ENCODE results near the gene CREBBP. TPM values are rescaled to one million over a fixed set of nuclear protein-coding genes. Genes with fewer than 3 reads are reported as not detected.

CREBBP gene
- total RNA-seq, 1 experiment from 2014 or later: 79.6 TPM

DNA sequence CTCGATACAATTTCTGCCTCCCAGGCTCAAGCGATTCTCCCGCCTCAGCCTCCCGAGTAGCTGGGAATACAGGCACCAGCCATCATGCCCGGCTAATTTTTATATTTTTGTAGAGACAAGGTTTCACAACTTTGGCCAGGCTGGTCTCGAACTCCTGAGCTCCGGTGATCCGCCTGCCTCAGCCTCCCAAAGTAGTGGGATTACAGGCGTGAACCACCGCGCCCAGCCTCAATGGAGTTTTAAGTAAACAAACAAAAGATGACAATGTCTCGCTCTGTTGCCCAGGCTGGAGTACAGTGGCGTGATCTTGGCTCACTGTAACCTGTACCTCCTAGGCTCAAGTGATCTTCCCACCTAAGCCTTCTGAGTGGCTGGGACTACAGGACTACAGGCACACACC is 110.6 kb downstream of the CREBBP start:
- BruUV-seq (replicated peaks): no TSS peak
- no peak for DNase-seq (ENCODE audit: low spot score)
- ChIA-PET POLR2A (ENCODE audit: low non-redundant PET) (no interaction called here), CTCF (no interaction called here)
- no peaks in the 10 kb centered on the region for H3K4me1 ChIP-seq (ENCODE audit: insufficient read depth, low read length, poor library complexity, severe bottlenecking)
- intact Hi-C loops (cut with micrococcal nuclease; ENCODE audit: unreplicated experiment): no loop called here
- no peak for TF ChIP-seq EZH2 (IDR thresholded peaks at IDR 0.05; ENCODE audit: borderline replicate concordance, low read depth, low read length, poor library complexity, severe bottlenecking)
- TF ChIP-seq, protein P1, sequence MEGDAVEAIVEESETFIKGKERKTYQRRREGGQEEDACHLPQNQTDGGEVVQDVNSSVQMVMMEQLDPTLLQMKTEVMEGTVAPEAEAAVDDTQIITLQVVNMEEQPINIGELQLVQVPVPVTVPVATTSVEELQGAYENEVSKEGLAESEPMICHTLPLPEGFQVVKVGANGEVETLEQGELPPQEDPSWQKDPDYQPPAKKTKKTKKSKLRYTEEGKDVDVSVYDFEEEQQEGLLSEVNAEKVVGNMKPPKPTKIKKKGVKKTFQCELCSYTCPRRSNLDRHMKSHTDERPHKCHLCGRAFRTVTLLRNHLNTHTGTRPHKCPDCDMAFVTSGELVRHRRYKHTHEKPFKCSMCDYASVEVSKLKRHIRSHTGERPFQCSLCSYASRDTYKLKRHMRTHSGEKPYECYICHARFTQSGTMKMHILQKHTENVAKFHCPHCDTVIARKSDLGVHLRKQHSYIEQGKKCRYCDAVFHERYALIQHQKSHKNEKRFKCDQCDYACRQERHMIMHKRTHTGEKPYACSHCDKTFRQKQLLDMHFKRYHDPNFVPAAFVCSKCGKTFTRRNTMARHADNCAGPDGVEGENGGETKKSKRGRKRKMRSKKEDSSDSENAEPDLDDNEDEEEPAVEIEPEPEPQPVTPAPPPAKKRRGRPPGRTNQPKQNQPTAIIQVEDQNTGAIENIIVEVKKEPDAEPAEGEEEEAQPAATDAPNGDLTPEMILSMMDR (conservative IDR thresholded peaks at IDR 0.05; ENCODE audit: low read depth, low read length): no peak
- H3K27ac ChIP-seq (ENCODE audit: low read depth, low read length, poor library complexity, severe bottlenecking): no peak overlapping the region
- H3K4me3 ChIP-seq (ENCODE audit: low read depth, low read length, poor library complexity, severe bottlenecking): no peak overlapping the region
- no peaks in the 10 kb centered on the region for H3K9me3 ChIP-seq (ENCODE audit: low read depth, low read length, poor library complexity, severe bottlenecking)
- peaks cover 79% of the 10 kb centered on the region for H3K36me3 ChIP-seq (ENCODE audit: insufficient read depth, low read length, poor library complexity, severe bottlenecking)
- H3K27me3 ChIP-seq (replicated peaks; ENCODE audit: insufficient read depth, low read depth, low read length, poor library complexity): no peaks in the 10 kb centered on the region

DNA sequence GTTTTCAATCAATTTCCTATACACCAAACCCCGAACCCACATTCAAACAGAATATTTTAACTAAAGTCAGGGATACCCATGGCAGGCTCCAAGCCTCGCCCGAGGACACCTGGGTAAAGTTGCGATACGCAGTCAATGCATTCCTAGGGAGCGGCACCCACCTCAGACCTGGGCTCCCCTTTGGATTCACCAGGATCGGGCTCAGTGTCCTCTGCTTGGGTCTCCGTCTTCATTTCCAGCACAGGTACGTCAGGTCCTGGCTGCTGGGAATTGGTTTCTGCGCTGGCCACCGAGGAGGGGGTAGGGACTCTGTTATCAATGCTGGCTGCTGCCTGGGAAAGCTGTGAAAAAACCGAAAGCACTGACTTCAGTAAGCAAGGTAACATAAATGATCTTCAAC is 111.5 kb downstream of the CREBBP start:
- Histone ChIP-seq H3K4me3 (ENCODE audit: low read depth, low read length, poor library complexity, severe bottlenecking) (no peak overlapping the region), H3K9me3 (ENCODE audit: low read depth, low read length, poor library complexity, severe bottlenecking) (no peaks in the 10 kb centered on the region), H3K27ac (ENCODE audit: low read depth, low read length, poor library complexity, severe bottlenecking) (no peak overlapping the region), H3K4me1 (ENCODE audit: insufficient read depth, low read length, poor library complexity, severe bottlenecking) (no peaks in the 10 kb centered on the region), H3K27me3 (replicated peaks; ENCODE audit: insufficient read depth, low read depth, low read length, poor library complexity) (no peaks in the 10 kb centered on the region), H3K36me3 (ENCODE audit: insufficient read depth, low read length, poor library complexity, severe bottlenecking) (peaks cover 78% of the 10 kb centered on the region)
- POLR2A ChIA-PET (ENCODE audit: low non-redundant PET): no interaction called here
- intact Hi-C loops (cut with micrococcal nuclease; ENCODE audit: unreplicated experiment): no loop called here
- no TSS peak for BruUV-seq (replicated peaks)
- no peak for DNase-seq (ENCODE audit: low spot score)
- no peak for TF ChIP-seq EZH2 (IDR thresholded peaks at IDR 0.05; ENCODE audit: borderline replicate concordance, low read depth, low read length, poor library complexity, severe bottlenecking)
- TF ChIP-seq, protein P1 (conservative IDR thresholded peaks at IDR 0.05; ENCODE audit: low read depth, low read length): no peak
- CTCF ChIA-PET: no interaction called here

DNA sequence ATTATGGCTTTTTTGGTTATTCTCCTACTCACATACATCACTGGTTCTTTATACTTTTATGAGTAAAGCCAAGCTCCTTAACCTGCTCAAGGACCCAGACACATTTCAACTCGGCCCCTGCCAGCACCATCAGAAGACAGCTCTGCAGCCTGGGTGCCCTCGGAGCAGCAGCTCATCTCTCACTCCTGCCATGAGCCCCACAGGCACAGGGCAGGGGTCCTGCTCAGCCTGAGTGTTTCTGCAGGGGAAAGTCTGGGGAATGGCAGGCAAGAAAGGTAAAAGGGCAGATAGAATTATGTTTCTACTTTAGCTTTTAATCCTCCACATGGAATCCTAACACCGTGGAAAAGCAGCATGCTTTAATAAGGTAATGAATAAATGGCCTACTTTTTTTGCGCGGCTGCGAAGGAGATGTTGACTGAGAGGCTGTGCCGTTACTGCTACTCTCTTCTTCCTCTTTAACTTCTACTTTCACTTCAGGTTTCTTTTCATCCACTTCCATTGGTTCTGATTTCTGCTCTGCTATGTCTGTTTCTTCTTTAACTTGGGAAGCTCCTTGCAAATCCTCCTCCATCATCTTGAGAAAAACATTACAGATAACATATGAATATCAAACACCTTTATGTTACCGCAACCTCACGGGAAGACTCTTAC is 113.1 kb downstream of the CREBBP start:
- intact Hi-C loops (cut with micrococcal nuclease; ENCODE audit: unreplicated experiment): no loop called here
- Histone ChIP-seq H3K4me1 (ENCODE audit: insufficient read depth, low read length, poor library complexity, severe bottlenecking) (no peaks in the 10 kb centered on the region), H3K27me3 (replicated peaks; ENCODE audit: insufficient read depth, low read depth, low read length, poor library complexity) (no peaks in the 10 kb centered on the region), H3K27ac (ENCODE audit: low read depth, low read length, poor library complexity, severe bottlenecking) (no peak overlapping the region), H3K4me3 (ENCODE audit: low read depth, low read length, poor library complexity, severe bottlenecking) (no peak overlapping the region), H3K9me3 (ENCODE audit: low read depth, low read length, poor library complexity, severe bottlenecking) (no peaks in the 10 kb centered on the region), H3K36me3 (ENCODE audit: insufficient read depth, low read length, poor library complexity, severe bottlenecking) (peaks cover 73% of the 10 kb centered on the region)
- TF ChIP-seq, protein P1 (conservative IDR thresholded peaks at IDR 0.05; ENCODE audit: low read depth, low read length): no peak
- TF ChIP-seq EZH2 (IDR thresholded peaks at IDR 0.05; ENCODE audit: borderline replicate concordance, low read depth, low read length, poor library complexity, severe bottlenecking): no peak
- POLR2A ChIA-PET (ENCODE audit: low non-redundant PET): no interaction called here
- DNase-seq (ENCODE audit: low spot score): no peak
- no TSS peak for BruUV-seq (replicated peaks)
- CTCF ChIA-PET: no interaction called here

All from A673 (cell line).